Activated CD8-positive, alpha-beta T cell treated with anti-CD3 and anti-CD28 coated beads, Interleukin-2, amount 10 ng/mL, durations not matched to agents 7 days and 5 days (primary cell): Measurements from ENCODE around the gene COL4A3. TPM values are rescaled to one million over a fixed set of nuclear protein-coding genes. Genes with fewer than 3 reads are reported as not detected.

ENCODE experiments used
- ATAC-seq: fragments of 150-1000 bp; cut with Tn5 transposase; one replicate; pipeline ENCODE4 v1.10.0; 2021; ENCODE audit warnings: moderate library complexity
- CTCF ChIA-PET: fragments of 350-600 bp; sonication (Branson Sonifier 250); formaldehyde crosslinking; loops from one replicate; lab custom pipeline; 2021; ENCODE audit warnings: antibody characterized with exemption; lab: Charles Lee
- POLR2A ChIA-PET: fragments of 350-600 bp; sonication (Branson Sonifier 250); formaldehyde crosslinking; loops from one replicate; lab custom pipeline; 2021; ENCODE audit warnings: antibody characterized with exemption; lab: Charles Lee
- DNase-seq: peaks from one replicate; pipeline ENCODE4 v3.0.0-alpha.2; 2020
- H3K27ac Mint-ChIP-seq: one replicate; pipeline ENCODE4 v1.8.0; 2021; ENCODE audit warnings: mild to moderate bottlenecking, mixed read lengths
- H3K27me3 Mint-ChIP-seq: one replicate; pipeline ENCODE4 v1.8.0; 2021; ENCODE audit warnings: low read depth, mixed read lengths
- H3K36me3 Mint-ChIP-seq: one replicate; pipeline ENCODE4 v1.8.0; 2021; ENCODE audit warnings: low read depth, mixed read lengths
- H3K4me1 Mint-ChIP-seq: one replicate; pipeline ENCODE4 v1.8.0; 2021; ENCODE audit warnings: low read depth, mixed read lengths
- H3K4me3 Mint-ChIP-seq: one replicate; pipeline ENCODE4 v1.8.0; 2021; ENCODE audit warnings: mild to moderate bottlenecking, mixed read lengths
- H3K9me3 Mint-ChIP-seq: one replicate; pipeline ENCODE4 v1.8.0; 2022; ENCODE audit warnings: mixed read lengths; ENCODE audit not compliant: insufficient read depth
- total RNA-seq, 2 experiments: library from RNA; stranded (reverse); gene quantifications; one replicate each; pipeline ENCODE4 v1.2.3, GENCODE V29; 2021

The COL4A3 gene
- total RNA-seq, 2 experiments from 2014 or later: not detected

- DNase-seq: no peak
- Mint-ChIP-seq H3K27ac (no peak overlapping the region), H3K4me1 (no peaks in the 10 kb centered on the region), H3K36me3 (no peaks in the 10 kb centered on the region), H3K27me3 (peaks cover 2% of the 10 kb centered on the region), H3K9me3 (no peaks in the 10 kb centered on the region), H3K4me3 (no peak overlapping the region)
- CTCF ChIA-PET: no interaction called here
- no peak for ATAC-seq
- POLR2A ChIA-PET: no interaction called here
Measured at GRCh38 chr2:227257820-227258219, 93.4 kb downstream of the COL4A3 start.

- POLR2A ChIA-PET: no interaction called here
- Mint-ChIP-seq H3K4me3 (no peak overlapping the region), H3K27ac (no peak overlapping the region), H3K36me3 (no peaks in the 10 kb centered on the region), H3K9me3 (no peaks in the 10 kb centered on the region), H3K4me1 (no peaks in the 10 kb centered on the region), H3K27me3 (peaks cover 2% of the 10 kb centered on the region)
- CTCF ChIA-PET: no interaction called here
- ATAC-seq (no peak), DNase-seq (no peak)
Measured at GRCh38 chr2:227260041-227260440, 95.6 kb downstream of the COL4A3 start.

DNA sequence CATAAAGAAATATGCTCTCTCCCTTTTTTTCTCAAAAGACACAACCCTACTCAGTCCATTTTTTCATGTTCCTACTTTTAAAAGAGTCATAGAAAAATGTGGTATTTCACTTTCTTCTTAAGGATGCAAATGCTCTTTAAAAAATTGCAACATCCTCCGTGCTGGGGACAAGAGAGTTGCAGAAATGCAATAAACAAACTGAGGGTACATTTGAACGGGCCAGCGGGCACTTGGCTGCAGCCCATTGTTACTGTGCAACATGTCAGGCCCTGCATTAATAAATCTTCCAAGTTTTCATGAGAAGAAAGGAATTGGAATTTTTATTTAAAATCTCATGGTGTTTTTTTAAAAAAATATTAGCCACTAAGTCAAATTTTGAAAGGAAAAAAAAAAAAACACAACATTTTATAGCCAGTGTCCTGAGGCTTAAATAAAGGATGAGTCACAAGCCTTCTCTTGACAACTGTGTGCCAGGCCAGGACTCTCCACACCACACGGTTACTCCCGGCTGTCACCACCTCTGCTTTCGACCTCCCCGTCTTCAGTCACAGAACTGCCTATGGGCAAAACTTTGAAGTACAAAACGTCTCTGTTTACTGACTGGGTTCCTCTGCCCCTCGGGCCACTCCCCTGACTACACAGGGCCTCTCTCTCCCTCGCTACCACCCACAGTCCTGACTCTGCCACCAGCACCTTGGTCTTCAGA is 103.1 kb downstream of the COL4A3 start:
- Mint-ChIP-seq H3K36me3 (no peaks in the 10 kb centered on the region), H3K4me3 (no peak overlapping the region), H3K4me1 (no peaks in the 10 kb centered on the region), H3K9me3 (no peaks in the 10 kb centered on the region), H3K27ac (no peak overlapping the region), H3K27me3 (peaks cover 3% of the 10 kb centered on the region)
- ChIA-PET CTCF (interaction anchor here (1.0 kb wide), 1 partner anchor 29 kb away, joined by 3 read pairs; no protein-coding TSS in a partner anchor), POLR2A (no interaction called here)
- ATAC-seq (no peak), DNase-seq (no peak)

GRCh38 chr2:227280895-227281294 is 116.5 kb downstream of the COL4A3 start:
- POLR2A ChIA-PET: no interaction called here
- CTCF ChIA-PET: no interaction called here
- no peaks in the 10 kb centered on the region for H3K4me1 Mint-ChIP-seq
- H3K36me3 Mint-ChIP-seq: no peaks in the 10 kb centered on the region
- H3K27me3 Mint-ChIP-seq: peaks cover 3% of the 10 kb centered on the region
- H3K9me3 Mint-ChIP-seq: no peaks in the 10 kb centered on the region
- ATAC-seq (no peak), DNase-seq (no peak)
- no peak overlapping the region for H3K27ac Mint-ChIP-seq
- no peak overlapping the region for H3K4me3 Mint-ChIP-seq

DNA sequence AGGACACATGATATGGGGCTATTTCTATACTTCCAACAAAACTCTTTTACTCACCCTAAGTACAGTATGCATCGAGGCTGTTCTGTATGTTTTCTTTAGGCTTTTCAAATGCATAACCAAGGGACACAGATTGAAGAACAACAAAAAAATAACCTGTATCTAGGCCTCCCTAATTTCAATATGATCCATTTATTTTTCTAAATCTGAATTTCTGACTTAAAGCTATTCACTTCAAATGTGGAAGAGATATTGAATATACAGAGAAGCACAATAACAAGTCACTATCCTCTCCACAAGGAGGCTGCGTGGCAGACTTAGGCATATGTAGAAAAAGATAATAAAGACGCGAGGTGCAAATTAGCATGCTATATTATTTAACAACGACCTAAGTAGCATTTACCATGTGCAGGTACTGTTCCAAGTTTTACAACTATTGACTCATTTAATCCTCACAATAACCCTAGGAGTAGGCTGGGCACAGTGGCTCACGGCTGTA is 121.4 kb downstream of the COL4A3 start:
- no peaks in the 10 kb centered on the region for H3K9me3 Mint-ChIP-seq
- no peak for ATAC-seq
- H3K27ac Mint-ChIP-seq: no peak overlapping the region
- no peak overlapping the region for H3K4me3 Mint-ChIP-seq
- H3K4me1 Mint-ChIP-seq: no peaks in the 10 kb centered on the region
- CTCF ChIA-PET: no interaction called here
- DNase-seq: no peak
- no peaks in the 10 kb centered on the region for H3K36me3 Mint-ChIP-seq
- no peaks in the 10 kb centered on the region for H3K27me3 Mint-ChIP-seq
- POLR2A ChIA-PET: no interaction called here

DNA sequence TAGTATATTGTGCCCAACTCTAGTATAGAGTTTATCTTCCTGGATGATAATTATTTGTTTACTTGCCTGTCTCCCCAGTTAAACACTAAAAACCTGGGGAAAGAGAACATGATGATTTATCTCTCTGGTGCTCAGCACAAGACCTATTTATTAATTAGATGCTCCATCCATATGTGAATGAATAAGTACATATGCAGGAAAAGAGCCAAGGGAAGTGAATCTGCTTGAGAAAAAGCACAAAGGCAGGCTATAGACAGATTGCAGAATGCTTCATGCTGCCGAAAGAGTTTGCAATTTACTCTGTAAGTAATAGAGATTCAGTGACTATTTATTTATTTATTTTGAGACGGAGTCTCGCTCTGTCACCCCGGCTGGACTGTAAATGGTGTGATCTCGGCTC is 123.3 kb downstream of the COL4A3 start:
- ATAC-seq: no peak
- Mint-ChIP-seq H3K36me3 (no peaks in the 10 kb centered on the region), H3K9me3 (no peaks in the 10 kb centered on the region), H3K27me3 (no peaks in the 10 kb centered on the region), H3K27ac (no peak overlapping the region), H3K4me3 (no peak overlapping the region), H3K4me1 (no peaks in the 10 kb centered on the region)
- no peak for DNase-seq
- ChIA-PET POLR2A (no interaction called here), CTCF (no interaction called here)

GRCh38 chr2:227292314-227292713 is 127.9 kb downstream of the COL4A3 start:
- ATAC-seq (no peak), DNase-seq (no peak)
- Mint-ChIP-seq H3K9me3 (no peaks in the 10 kb centered on the region), H3K27me3 (peaks cover 2% of the 10 kb centered on the region), H3K27ac (no peak overlapping the region), H3K4me1 (peaks cover 13% of the 10 kb centered on the region), H3K36me3 (no peaks in the 10 kb centered on the region), H3K4me3 (no peak overlapping the region)
- CTCF ChIA-PET: no interaction called here
- POLR2A ChIA-PET: no interaction called here

GRCh38 chr2:227293531-227293930 is 129.1 kb downstream of the COL4A3 start:
- Mint-ChIP-seq H3K27ac (no peak overlapping the region), H3K4me3 (no peak overlapping the region), H3K9me3 (no peaks in the 10 kb centered on the region), H3K4me1 (peaks cover 13% of the 10 kb centered on the region), H3K36me3 (no peaks in the 10 kb centered on the region), H3K27me3 (peaks cover 2% of the 10 kb centered on the region)
- POLR2A ChIA-PET: no interaction called here
- CTCF ChIA-PET: no interaction called here
- DNase-seq: no peak
- no peak for ATAC-seq

- H3K36me3 Mint-ChIP-seq: no peaks in the 10 kb centered on the region
- H3K27me3 Mint-ChIP-seq: peaks cover 2% of the 10 kb centered on the region
- ChIA-PET POLR2A (no interaction called here), CTCF (interaction anchor here (0.7 to 1.2 kb wide), 2 partner anchors 57 to 1222 kb away, joined by 3 to 5 read pairs; no protein-coding TSS in a partner anchor)
- H3K27ac Mint-ChIP-seq: no peak overlapping the region
- H3K4me3 Mint-ChIP-seq: no peak overlapping the region
- peaks cover 13% of the 10 kb centered on the region for H3K4me1 Mint-ChIP-seq
- H3K9me3 Mint-ChIP-seq: no peaks in the 10 kb centered on the region
- ATAC-seq: no peak
- DNase-seq: no peak
Measured at GRCh38 chr2:227295806-227296205, 131.4 kb downstream of the COL4A3 start.

DNA sequence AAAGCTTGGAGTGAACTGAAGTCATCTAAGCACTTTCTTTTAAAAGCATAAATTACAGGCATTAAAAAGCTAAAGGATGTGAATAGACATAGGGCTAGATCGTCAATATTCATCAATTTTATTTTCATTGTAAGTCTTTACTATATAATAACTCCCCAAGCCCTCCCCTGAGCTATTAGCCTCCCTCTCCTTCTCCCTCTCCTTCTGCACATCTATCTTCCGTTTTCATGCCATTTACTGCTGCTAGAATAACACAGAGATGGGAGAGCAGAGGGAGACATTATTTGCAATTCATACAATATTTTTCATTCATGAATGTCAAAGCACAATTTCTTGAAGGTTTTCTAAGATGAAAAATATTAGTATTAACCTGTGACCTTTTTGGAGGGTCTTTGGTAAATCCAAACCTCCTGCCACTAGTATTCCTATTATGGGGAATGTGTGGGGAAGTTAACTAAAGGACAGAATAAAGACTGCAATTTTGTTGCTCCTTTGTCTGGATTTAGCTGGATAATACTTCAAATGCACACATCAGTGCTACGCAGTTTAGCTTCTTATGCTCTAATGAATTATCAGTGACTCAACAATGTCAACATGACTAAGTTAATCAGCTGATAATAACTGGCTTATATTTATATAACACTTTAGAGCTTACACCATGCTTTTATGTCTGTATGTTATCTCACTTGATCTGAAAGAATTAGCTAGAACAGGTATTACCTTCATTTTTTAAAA is 132.4 kb downstream of the COL4A3 start:
- ChIA-PET POLR2A (no interaction called here), CTCF (interaction anchor here (0.7 to 1.2 kb wide), 2 partner anchors 9 to 58 kb away, joined by 3 to 5 read pairs; no protein-coding TSS in a partner anchor)
- Mint-ChIP-seq H3K4me3 (no peak overlapping the region), H3K36me3 (no peaks in the 10 kb centered on the region), H3K27ac (no peak overlapping the region), H3K27me3 (peaks cover 2% of the 10 kb centered on the region), H3K9me3 (no peaks in the 10 kb centered on the region), H3K4me1 (peaks cover 13% of the 10 kb centered on the region)
- DNase-seq: no peak
- ATAC-seq: no peak

- no peaks in the 10 kb centered on the region for H3K4me1 Mint-ChIP-seq
- H3K27me3 Mint-ChIP-seq: no peaks in the 10 kb centered on the region
- H3K27ac Mint-ChIP-seq: no peak overlapping the region
- ChIA-PET POLR2A (no interaction called here), CTCF (interaction anchor here (1.3 kb wide), 1 partner anchor 63 kb away, joined by 3 read pairs; no protein-coding TSS in a partner anchor)
- H3K4me3 Mint-ChIP-seq: no peak overlapping the region
- H3K9me3 Mint-ChIP-seq: no peaks in the 10 kb centered on the region
- no peak for ATAC-seq
- no peak for DNase-seq
- H3K36me3 Mint-ChIP-seq: no peaks in the 10 kb centered on the region
Measured at GRCh38 chr2:227301523-227301922, 137.1 kb downstream of the COL4A3 start.

GRCh38 chr2:227308784-227309183 is 144.4 kb downstream of the COL4A3 start:
- no peaks in the 10 kb centered on the region for H3K27me3 Mint-ChIP-seq
- DNase-seq (no peak), ATAC-seq (no peak)
- no peak overlapping the region for H3K4me3 Mint-ChIP-seq
- ChIA-PET POLR2A (no interaction called here), CTCF (no interaction called here)
- H3K27ac Mint-ChIP-seq: no peak overlapping the region
- no peaks in the 10 kb centered on the region for H3K9me3 Mint-ChIP-seq
- no peaks in the 10 kb centered on the region for H3K36me3 Mint-ChIP-seq
- no peaks in the 10 kb centered on the region for H3K4me1 Mint-ChIP-seq
